Right ventricle myocardium superior (tissue), 1 donor: ENCODE data around the gene LDB2. TPM values are rescaled to one million over a fixed set of nuclear protein-coding genes. Genes with fewer than 3 reads are reported as not detected.

Experiments
- ATAC-seq: fragments of 200-7000 bp; cut with Tn5 transposase; one replicate; pipeline ENCODE4 v1.9.1; 2020; ENCODE audit warnings: mild to moderate bottlenecking; ENCODE audit not compliant: poor library complexity
- DNase-seq: peaks from one replicate; pipeline ENCODE4 v3.0.0-alpha.2; 2020
- intact Hi-C: fragments of 100-400 bp; cut with DNase I; formaldehyde crosslinking; loops from one replicate; pipeline ENCODE4 v1.11.2; 2022
- total RNA-seq: library from RNA; stranded (reverse); fragmentation: NEBNext Ultra II Directional; extraction: Animal tissue kit (Norgen Biotek cat#: 25700); gene quantifications from one replicate; pipeline ENCODE4 v1.2.1, GENCODE V29; 2021
- donor health status: DM: no; HTN: yes; CAD: no; lungs with severe emphysema.

LDB2 gene
- total RNA-seq, 1 donor from 2014 or later = 18.5 TPM

GRCh38 chr4:16741287-16741686 is 157.2 kb downstream of the LDB2 start:
- no peak for DNase-seq
- ATAC-seq = no peak
- intact Hi-C loops = no loop called here

DNA sequence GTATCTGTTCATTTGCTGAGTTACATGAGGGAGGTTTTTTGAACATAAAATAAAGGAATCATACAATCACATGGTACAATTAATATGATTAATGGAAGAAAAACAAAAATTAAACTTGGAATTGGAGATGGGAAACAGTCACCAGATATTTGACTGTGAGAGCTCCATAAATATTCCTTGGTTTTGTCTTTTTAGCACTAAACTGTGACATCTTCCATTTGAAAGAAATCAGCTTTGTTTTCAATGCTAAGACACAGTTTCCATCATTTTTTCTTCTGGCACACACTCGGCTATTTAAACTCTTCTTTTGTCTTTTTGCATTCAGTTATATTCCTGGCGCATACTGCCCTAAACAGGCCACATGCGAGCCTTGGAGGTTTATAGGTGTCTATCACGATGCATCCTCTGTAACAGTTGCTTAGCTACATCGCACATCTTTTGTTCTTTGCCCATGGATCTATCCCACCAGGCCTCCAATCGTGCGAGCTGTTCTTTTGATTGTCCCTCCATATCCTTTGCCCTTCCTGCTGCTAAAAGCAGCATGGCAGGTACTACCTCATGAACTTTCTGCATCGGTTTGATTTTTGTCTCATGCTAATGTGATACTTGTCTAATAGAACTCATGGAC is 158.3 kb downstream of the LDB2 start:
- DNase-seq = no peak
- intact Hi-C loops = no loop called here
- ATAC-seq = no peak

DNA sequence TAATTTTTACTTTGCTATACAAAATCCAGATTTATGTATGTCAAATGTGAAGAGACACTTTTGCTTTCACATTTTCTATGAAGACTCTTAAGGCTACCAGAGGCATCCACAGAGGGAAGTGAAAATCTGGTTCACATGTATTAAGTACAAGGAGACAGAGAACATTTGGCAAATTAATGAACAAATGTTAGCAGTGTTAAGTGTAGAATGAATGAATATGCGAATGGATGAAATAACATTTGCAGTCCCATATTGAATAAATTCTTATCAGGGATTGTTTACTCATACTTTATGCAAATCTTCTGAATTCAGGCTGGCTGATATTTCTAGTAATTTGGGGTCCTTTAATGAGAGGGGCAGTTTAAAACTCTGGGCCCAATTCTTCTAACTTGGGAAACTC is 159.9 kb downstream of the LDB2 start:
- ATAC-seq = no peak
- intact Hi-C loops = no loop called here
- DNase-seq = no peak

DNA sequence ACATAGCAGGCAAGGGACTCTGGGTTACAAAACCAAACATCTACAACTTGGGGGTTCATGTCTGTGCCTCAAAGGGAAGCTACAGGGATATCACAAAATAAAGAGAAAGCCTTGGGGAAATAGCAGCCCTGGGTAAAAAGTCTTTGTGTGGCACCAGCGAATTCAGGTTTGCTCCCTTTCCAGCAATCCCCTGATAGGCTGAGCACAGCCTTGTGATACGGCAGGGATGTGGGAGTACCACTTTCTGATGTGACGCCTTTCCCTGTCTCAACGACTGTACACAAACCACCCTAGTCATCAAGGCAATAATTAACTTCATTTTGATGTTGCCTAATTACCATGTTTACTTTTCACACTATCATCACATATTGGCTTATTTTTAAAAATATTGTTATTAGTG is 164.9 kb downstream of the LDB2 start:
- intact Hi-C loops = no loop called here
- no peak for ATAC-seq
- DNase-seq = no peak

DNA sequence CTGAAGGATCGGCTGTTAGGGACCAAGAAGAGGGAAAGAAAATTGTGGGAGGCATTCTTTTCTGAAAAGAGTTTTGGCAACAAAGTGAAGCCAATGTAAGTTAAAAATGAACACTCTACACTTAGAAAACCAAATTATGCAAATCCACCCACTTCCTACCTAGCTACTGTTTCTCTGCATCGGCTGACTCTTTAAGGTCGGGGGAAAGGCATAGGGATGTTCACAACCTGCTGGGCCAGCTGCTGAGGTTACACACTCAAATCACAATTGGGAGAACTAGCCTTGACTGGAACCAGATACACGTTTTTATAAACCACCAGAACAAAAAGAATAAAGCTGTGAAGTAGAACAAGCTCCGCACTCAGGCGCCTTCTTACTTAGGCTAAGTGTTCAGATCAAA is 165.7 kb downstream of the LDB2 start:
- no peak for DNase-seq
- intact Hi-C loops = no loop called here
- ATAC-seq = no peak

DNA sequence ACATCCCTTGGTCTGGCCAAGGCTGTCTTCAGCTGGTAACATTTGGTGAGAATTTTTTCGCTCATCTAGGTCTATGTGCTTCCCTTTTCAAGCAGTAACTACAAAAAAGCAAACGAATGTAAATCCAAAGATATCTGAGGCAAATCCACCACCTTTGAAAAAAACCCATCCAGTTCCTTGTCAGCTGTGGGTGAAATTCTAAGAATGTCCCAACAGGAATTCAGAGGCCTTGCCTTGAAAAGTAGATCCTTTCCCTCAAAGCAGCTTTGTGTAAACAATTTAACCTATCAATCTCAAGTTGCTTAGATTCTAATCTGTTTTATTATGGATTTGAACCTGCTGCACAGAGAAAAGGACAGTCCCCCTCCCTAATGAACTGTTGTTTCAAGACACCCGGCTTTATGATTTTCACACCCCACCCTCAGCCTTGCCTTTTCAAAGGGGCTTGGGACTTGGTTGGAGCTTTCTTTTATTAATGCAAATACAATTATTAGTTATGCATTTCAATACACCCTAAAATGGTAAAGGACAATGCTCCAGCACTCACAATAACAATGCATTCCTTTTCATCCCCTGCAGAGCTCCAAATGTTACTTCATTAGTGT is 166.6 kb downstream of the LDB2 start:
- ATAC-seq = no peak
- intact Hi-C loops = no loop called here
- DNase-seq = no peak

GRCh38 chr4:16730522-16731205 is 167.8 kb downstream of the LDB2 start:
- intact Hi-C loops = no loop called here
- DNase-seq (no peak), ATAC-seq (peak; percentile 20)

DNA sequence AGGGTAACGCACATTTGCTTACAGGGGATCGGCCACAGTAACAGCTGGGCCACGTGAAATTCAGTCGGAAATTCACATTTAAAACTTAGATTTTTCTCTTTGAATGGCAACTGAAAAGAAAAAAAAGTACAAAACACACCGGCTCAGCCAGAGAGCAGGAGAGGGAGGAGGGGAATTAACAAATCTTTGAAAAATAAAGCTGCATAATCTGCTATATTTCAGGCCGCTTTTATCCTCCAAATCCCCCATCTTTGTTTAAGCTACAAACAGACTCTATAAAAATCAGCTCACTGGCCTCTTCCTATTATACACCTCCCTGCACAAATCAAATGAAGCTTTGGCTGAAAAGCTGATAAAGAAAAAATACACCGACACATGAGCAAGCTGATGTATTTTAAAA is 169.1 kb downstream of the LDB2 start:
- ATAC-seq (no peak), DNase-seq (no peak)
- intact Hi-C loops = no loop called here

GRCh38 chr4:16728849-16729248 is 169.6 kb downstream of the LDB2 start:
- intact Hi-C loops = no loop called here
- ATAC-seq (no peak), DNase-seq (no peak)

GRCh38 chr4:16728111-16728510 is 170.3 kb downstream of the LDB2 start:
- DNase-seq (no peak), ATAC-seq (no peak)
- intact Hi-C loops = no loop called here

GRCh38 chr4:16727218-16727617 is 171.2 kb downstream of the LDB2 start:
- intact Hi-C loops = no loop called here
- ATAC-seq = no peak
- DNase-seq = no peak

DNA sequence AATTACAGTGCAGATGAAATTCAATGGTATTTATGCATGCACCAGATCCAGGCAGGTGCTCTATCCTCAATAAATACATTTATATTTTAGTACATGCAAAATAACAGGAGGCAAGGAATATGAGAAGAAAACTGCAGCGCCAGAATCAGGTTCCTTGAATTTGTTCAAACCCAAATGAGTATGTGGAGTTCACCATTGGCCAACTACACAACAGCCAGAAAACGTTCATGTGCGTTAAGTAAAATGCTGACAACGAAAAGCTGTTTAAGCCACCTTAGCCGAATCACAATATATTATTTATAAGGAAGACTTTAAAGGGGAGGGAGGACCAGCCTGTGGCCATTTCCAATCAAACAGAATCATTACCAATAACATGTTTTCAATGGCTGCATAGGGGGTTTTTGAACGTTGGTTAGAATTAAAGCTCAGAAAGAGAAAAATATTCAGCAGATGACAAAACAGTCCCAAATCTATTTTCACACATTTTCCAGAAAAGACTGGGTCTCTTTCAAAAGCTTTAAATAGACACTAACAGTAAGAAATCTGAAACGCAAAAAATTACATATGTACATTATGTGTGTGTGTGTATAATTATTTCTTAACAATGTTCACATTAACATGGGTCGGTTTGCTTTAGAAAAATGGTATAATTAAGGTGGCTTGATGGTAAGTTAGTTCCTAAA is 171.9 kb downstream of the LDB2 start:
- intact Hi-C loops = no loop called here
- no peak for ATAC-seq
- no peak for DNase-seq

- DNase-seq (no peak), ATAC-seq (no peak)
- intact Hi-C loops = no loop called here
These were observed 173.2 kb downstream of the LDB2 start for GRCh38 chr4:16725252-16725651.

DNA sequence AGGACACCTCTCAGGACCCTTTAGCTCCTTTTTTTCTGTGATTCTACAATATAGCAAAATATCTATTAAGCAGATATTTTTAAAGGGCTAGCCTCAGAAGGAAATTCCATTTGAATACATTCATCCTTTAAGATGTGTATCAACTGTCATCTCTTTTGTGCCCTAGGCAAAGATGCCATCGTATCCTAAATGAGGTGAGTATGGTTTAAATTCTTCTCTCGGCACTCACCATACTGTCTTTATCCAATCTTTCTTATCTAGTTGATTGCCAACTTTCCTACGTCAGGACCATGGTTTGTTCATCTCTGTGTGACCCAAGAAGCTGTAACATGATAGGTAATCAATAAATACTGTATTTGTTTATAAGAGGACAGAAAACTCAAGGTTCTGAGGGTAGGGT is 176.0 kb downstream of the LDB2 start:
- ATAC-seq (no peak), DNase-seq (no peak)
- intact Hi-C loops = no loop called here

GRCh38 chr4:16721613-16722291 is 176.7 kb downstream of the LDB2 start:
- intact Hi-C loops = no loop called here
- DNase-seq (no peak), ATAC-seq (peak; percentile 64)

GRCh38 chr4:16720761-16721160 is 177.7 kb downstream of the LDB2 start:
- intact Hi-C loops = no loop called here
- no peak for ATAC-seq
- DNase-seq = no peak

DNA sequence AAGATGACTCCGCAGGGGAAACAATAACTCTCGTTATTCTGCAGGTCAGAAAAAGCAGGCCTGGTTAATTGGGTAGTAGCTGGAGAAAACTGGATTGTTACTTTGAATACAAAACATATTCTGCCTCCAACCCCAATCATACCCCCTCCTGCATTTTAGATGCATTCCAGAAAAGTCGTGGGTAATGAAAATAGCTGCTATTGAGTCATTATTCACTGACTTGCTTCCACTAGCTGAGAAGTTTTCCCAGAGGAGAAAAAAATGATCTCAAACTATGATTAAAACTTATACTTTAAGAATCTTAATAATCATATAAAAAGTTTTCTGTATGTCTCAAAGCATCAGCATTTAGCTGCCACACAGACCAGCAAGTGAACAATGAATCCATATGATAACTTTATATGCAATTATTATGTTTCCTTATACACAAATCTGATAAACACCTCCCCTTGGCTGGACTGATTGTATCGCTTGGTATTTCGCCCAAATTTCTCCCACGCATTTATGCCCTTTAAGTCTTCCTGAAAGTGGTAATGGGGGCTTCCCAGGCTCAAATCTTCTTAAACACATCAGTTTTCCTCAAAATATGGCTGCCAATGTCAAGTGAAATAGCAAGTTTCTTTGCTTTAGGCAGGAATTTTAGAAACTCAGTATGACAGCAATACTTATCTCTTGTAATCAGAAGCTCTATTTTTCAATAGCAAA is 181.0 kb downstream of the LDB2 start:
- no peak for DNase-seq
- ATAC-seq = no peak
- intact Hi-C loops = no loop called here

DNA sequence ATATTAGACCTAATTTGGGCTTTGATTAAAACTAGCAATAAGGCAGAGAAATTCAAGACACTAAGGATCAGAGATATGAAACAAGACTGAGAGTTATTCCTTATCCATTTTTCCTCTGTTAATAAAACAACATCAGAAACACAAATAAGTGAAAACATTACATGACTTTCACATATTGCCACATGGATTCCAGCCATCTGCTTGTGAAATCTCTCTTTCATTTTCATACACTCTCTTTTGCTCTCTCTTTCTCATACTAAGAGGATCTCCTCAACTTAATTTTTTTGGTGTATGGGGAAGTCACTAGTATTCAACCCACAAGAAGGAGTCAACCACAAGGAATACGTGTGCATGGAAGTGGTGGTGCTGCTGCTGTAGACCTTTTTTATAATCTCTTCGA is 183.0 kb downstream of the LDB2 start:
- peak; percentile 41 for ATAC-seq
- intact Hi-C loops = no loop called here
- DNase-seq = no peak

DNA sequence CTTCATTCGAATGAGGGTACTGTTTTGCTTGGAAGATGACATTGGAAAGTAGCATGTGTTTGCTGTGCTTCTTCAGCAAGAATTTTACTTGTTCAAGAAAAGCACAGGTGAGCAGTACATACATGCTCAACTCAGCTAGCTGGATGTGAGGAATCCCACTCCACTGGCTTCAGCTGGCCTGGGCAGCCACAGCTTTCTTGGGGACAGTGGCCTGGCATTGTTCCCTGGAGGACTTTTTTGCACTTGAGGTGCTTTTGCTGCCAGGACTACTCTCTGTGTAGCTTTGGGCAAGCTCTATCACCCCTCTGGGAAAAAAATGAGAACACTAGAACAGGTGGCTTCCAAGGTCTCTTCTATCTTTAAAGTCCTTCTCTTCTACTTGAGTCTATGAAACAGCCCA is 184.3 kb downstream of the LDB2 start:
- intact Hi-C loops = no loop called here
- no peak for ATAC-seq
- DNase-seq = no peak
